ENCODE data around the gene FILIP1.

- TF ChIP-seq CTCF (conservative IDR thresholded peaks at IDR 0.05; ENCODE audit: low read length) (no peak), EZH2phosphoT487 (IDR thresholded peaks at IDR 0.05; ENCODE audit: borderline replicate concordance) (no peak)
These were observed 149.6 kb downstream of the FILIP1 start for GRCh38 chr6:75344021-75344420.

Measured in Loucy (cell line).